ENCODE measurements around the gene DDX42. TPM values are rescaled to one million over a fixed set of nuclear protein-coding genes. Genes with fewer than 3 reads are reported as not detected.

DDX42 gene
- total and polyA plus RNA-seq, 9 of the 15 experiments (the other 6 are each of a cell fraction or from before 2014, with no cell fraction given) = 16.5 to 149 (median 87.6) TPM

DNA sequence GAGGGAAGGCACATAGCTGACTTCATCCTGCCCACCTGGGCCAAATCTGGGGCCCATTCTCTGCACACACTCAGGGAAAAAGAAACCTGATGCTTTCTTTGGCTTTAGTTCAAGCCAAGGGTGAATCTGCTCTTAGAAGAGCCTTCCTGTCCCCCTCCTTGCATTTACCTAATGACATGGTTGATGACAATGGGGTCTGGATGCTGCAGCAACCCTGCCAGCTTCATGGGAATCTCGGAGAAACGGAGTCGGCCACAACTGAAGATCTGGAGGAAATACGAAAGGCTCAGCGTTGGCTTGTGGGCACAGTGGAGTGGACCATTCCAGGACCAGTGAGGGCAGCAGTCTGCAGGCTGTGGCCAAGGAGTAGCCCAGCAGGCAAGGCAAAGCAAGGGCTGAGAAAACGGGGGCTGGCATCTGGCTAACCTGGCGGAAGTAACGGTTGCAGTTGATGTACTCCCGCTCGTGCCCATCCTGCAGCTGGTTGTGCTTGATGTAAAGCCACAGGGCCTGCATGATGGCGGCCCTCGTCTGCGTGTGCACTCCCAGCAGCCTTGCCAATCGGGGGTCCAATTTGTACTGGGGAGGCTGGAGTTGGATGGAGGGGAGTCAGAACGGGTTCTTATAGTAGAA lies 59.9 kb downstream of the DDX42 start:
- BruUV-seq (replicated peaks) = no TSS peak
- no peak overlapping the region for H3K4me2 ChIP-seq (ENCODE audit: insufficient read depth, low read length)
- H4K20me1 ChIP-seq (replicated peaks; ENCODE audit: control insufficient read depth, insufficient read depth, low read length) = no peaks in the 10 kb centered on the region
- 0 out of 2 replicates have a peak, but pooled peaks have one; percentile 11 for TF ChIP-seq POLR2A (conservative IDR thresholded peaks at IDR 0.05)
- no peak for TF ChIP-seq HDAC3 (IDR thresholded peaks at IDR 0.05; ENCODE audit: borderline replicate concordance, partially characterized antibody)
- peak; percentile 60 for TF ChIP-seq POLR2G (IDR thresholded peaks at IDR 0.05; ENCODE audit: low read depth, low read length)
- TF ChIP-seq, protein P1, sequence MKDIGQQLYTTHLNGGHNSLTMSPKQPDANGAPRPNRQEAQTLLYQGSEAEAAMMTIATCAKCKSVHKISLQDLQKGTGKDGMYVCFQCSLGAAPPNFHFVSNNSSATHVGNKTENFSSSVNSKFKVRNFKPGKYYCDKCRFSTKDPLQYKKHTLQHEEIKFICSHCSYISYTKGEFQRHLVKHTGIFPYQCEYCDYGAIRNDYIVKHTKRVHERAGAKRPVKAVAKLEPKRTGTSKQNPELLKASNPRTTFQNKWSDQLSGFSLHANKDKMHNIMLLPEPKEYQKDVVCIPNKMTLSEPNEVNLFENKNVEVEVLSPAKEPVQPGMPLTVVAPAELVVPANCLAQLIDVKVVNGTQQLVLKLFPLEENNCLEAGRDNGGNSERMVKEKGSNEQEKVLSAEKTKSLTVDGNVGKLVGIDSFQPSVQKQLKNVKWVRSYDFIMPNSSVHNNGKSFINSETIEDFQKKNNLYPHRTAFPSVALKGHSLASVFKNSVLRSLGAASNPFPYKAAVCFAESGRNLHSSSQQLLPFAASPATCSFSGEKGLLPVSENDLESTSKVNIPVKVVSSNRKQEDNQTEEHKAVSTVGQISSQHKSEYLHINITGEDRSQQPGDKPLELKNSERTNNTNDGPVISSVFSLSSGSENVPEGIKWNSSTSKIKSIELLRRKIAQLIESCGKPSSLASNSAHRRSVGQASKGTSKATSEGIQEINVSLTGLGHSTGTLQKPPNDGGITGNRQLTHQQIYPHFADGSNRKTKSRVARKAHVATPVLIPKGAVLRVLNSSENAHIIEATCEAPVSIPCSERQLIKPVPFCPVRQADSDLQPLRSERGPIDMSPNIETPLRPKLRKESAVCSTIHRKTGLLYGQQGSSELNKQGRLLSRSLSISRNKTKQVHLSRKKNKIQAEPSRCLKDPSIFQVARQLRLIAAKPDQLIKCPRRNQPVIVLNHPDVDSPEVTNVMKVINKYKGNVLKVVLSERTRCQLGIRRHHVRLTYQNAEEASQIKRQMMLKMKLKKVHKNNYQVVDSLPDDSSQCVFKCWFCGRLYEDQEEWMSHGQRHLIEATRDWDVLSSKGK (CRISPR knock-in tag; IDR thresholded peaks at IDR 0.05) = no peak
- no peak for TF ChIP-seq TEAD4 (IDR thresholded peaks at IDR 0.05; ENCODE audit: low read length)
- TF ChIP-seq TEAD4 (CRISPR knock-in tag; IDR thresholded peaks at IDR 0.05; ENCODE audit: borderline replicate concordance) = no peak
- no peak for TF ChIP-seq SIN3B (IDR thresholded peaks at IDR 0.05; ENCODE audit: low read depth)
- TF ChIP-seq RBFOX2 (IDR thresholded peaks at IDR 0.05; ENCODE audit: low read depth, low read length) = peak; percentile 57
- in situ Hi-C loops (cut with MboI) (loop anchor here (25.0 kb wide), 1 partner anchor 397 kb away; the partner anchor contains the start of gene CYB561), intact Hi-C loops (cut with micrococcal nuclease) (loop anchor here (10.0 kb wide), 1 partner anchor 139 kb away; no protein-coding TSS in a partner anchor)
- H3K27me3 ChIP-seq (ENCODE audit: control insufficient read depth in 2 of 2, insufficient read depth in 2 of 2, low read length in 2 of 2) = no peaks in the 10 kb centered on the region
- H3K27ac ChIP-seq (ENCODE audit: extremely low read depth, low read depth, low read length) = no peak overlapping the region
- ATAC-seq (no peak), DNase-seq (ENCODE audit: extremely low read depth in 1 of 4, low spot score in 3 of 4) (no peak), FAIRE-seq (no peak)
- no peaks in the 10 kb centered on the region for H3K9me1 ChIP-seq (ENCODE audit: control insufficient read depth, insufficient read depth, low read length)
- no peak overlapping the region for H3K4me3 ChIP-seq
- peaks cover 5 to 19% of the 10 kb centered on the region in 2 experiments; a peak in 4 of 5 replicates for H3K4me1 ChIP-seq (replicated peaks in 1 of 2; ENCODE audit: control insufficient read depth in 2 of 2, insufficient read depth in 2 of 2, low read length in 2 of 2)
- H3K9ac ChIP-seq (ENCODE audit: insufficient read depth in 1 of 2, low read depth in 2 of 2, low read length in 2 of 2) = 0 out of 4 replicates have a peak overlapping the region, but pooled peaks of 1 of the 2 experiments have one; percentile 40
- 89% methylated on average over 15 of the region's 15 CpGs for WGBS (ENCODE audit: insufficient coverage, low coverage, missing lambda C conversion rate)
- CTCF ChIA-PET (ENCODE audit: low intra/inter-chr PET ratio) = interaction anchor here (2.4 kb wide), 1 partner anchor 408 kb away, joined by 7 read pairs; no protein-coding TSS in a partner anchor
- H3K79me2 ChIP-seq (ENCODE audit: control insufficient read depth, insufficient read depth, low read length) = peaks cover 32% of the 10 kb centered on the region
- H3K9me3 ChIP-seq (replicated peaks; ENCODE audit: control insufficient read depth, insufficient read depth, low read depth, low read length) = no peaks in the 10 kb centered on the region
- POLR2A ChIA-PET = interaction anchor here (0.6 to 1.2 kb wide), 6 partner anchors 9 to 59 kb away, joined by 3 to 8 read pairs (median 4); partner anchors contain the start of genes DDX42 and SMARCD2
- peaks cover 97% of the 10 kb centered on the region for H3K36me3 ChIP-seq (ENCODE audit: control insufficient read depth, insufficient read depth, low read length)
- H2AFZ ChIP-seq (ENCODE audit: low read depth, low read length) = no peak overlapping the region
